ENCODE measurements around the gene OR5W2. TPM values are rescaled to one million over a fixed set of nuclear protein-coding genes. Genes with fewer than 3 reads are reported as not detected.

The OR5W2 gene
- total RNA-seq (2014; rRNA removed; shearing (Covaris generic)) (not detected in 2 replicates), polyA plus RNA-seq (2016; fragmentation: Nextera tagmentation; extraction: Ambion mirVana) (not detected in 2 replicates)
- long read RNA-seq, result 0 reads

- DNase-seq (ENCODE audit: low spot score) (no peak), ATAC-seq (no peak)
- Histone ChIP-seq H2AFZ (no peak within 1 kb of the TSS), H3K4me3 (no peak within 1 kb of the TSS), H3K4me2 (no peak within 1 kb of the TSS), H3K79me2 (replicated peaks; ENCODE audit: insufficient read depth) (no peaks in the 10 kb centered on the region), H3K9me2 (ENCODE audit: insufficient read depth) (no peaks in the 10 kb centered on the region), H3K36me3 (ENCODE audit: insufficient read depth) (no peaks in the 10 kb centered on the region), H3K4me1 (ENCODE audit: insufficient read depth) (no peaks in the 10 kb centered on the region), H3K27ac (ENCODE audit: low read depth) (no peak within 1 kb of the TSS), H4K20me1 (replicated peaks; ENCODE audit: insufficient read depth) (no peaks in the 10 kb centered on the region), H3F3A (replicated peaks; ENCODE audit: low read depth) (no peaks in the 10 kb centered on the region), H3K27me3 (ENCODE audit: insufficient read depth) (no peaks in the 10 kb centered on the region)
- Mint-ChIP-seq H3K4me1 (no peaks in the 10 kb centered on the region), H3K27me3 (ENCODE audit: insufficient read depth, low read depth, poor library complexity) (no peaks in the 10 kb centered on the region), H3K4me3 (no peak within 1 kb of the TSS), H3K36me3 (ENCODE audit: low read depth) (peaks cover 16% of the 10 kb centered on the region; the same call in 2 of the 3 replicates), H3K9me3 (peaks cover 85% of the 10 kb centered on the region), H3K27ac (no peak within 1 kb of the TSS)
- TF ChIP-seq CTCF (conservative IDR thresholded peaks at IDR 0.05; ENCODE audit: low read depth in 2 of 2) (no peak), ZNF114 (CRISPR knock-in tag; IDR thresholded peaks at IDR 0.05) (no peak), POLR2AphosphoS5 (IDR thresholded peaks at IDR 0.05; ENCODE audit: low read depth) (no peak), REST (IDR thresholded peaks at IDR 0.05; ENCODE audit: unreplicated experiment) (no peak), CREB1 (CRISPR knock-in tag; IDR thresholded peaks at IDR 0.05; ENCODE audit: low read depth) (no peak), NANOG (IDR thresholded peaks at IDR 0.05; ENCODE audit: borderline replicate concordance) (no peak)
Measured at GRCh38 chr11:55914482-55914881, at the start of gene OR5W2. TSS of gene OR5W2 (minus strand) at chr11:55914582. CDS start at chr11:55914582, 0 bp downstream.

- no peak overlapping the region for H3K4me3 Mint-ChIP-seq
- no peak for ATAC-seq
- TF ChIP-seq POLR2AphosphoS5 (IDR thresholded peaks at IDR 0.05; ENCODE audit: low read depth) (no peak), CREB1 (CRISPR knock-in tag; IDR thresholded peaks at IDR 0.05; ENCODE audit: low read depth) (no peak), STAT1 (IDR thresholded peaks at IDR 0.05; ENCODE audit: unreplicated experiment) (no peak), ZNF331 (CRISPR knock-in tag; IDR thresholded peaks at IDR 0.05; ENCODE audit: low read depth) (no peak), REST (IDR thresholded peaks at IDR 0.05; ENCODE audit: unreplicated experiment) (no peak), CTCF (conservative IDR thresholded peaks at IDR 0.05; ENCODE audit: low read depth in 2 of 2) (no peak), ETS1 (IDR thresholded peaks at IDR 0.05) (no peak), EZH2 (IDR thresholded peaks at IDR 0.05; ENCODE audit: low read depth, unreplicated experiment) (no peak)
Measured at GRCh38 chr11:55956521-55956920, 42.1 kb upstream of the OR5W2 start.

More at GRCh38 chr11:55956521-55956920, 42.1 kb upstream of the OR5W2 start:
- no peak overlapping the region for H3K27ac Mint-ChIP-seq
- Histone ChIP-seq H2AFZ (no peak overlapping the region), H3K79me2 (replicated peaks; ENCODE audit: insufficient read depth) (no peaks in the 10 kb centered on the region), H3K4me3 (no peak overlapping the region), H3K9me2 (ENCODE audit: insufficient read depth) (no peaks in the 10 kb centered on the region), H3K4me2 (no peak overlapping the region), H3K4me1 (ENCODE audit: insufficient read depth) (no peaks in the 10 kb centered on the region), H3K27me3 (ENCODE audit: insufficient read depth) (no peaks in the 10 kb centered on the region), H4K20me1 (replicated peaks; ENCODE audit: insufficient read depth) (no peaks in the 10 kb centered on the region), H3F3A (replicated peaks; ENCODE audit: low read depth) (no peaks in the 10 kb centered on the region), H3K27ac (ENCODE audit: low read depth) (no peak overlapping the region), H3K36me3 (ENCODE audit: insufficient read depth) (no peaks in the 10 kb centered on the region)
- no peaks in the 10 kb centered on the region for H3K27me3 Mint-ChIP-seq (ENCODE audit: insufficient read depth, low read depth, poor library complexity)
- H3K36me3 Mint-ChIP-seq (ENCODE audit: low read depth), result peaks cover 14% of the 10 kb centered on the region; the same call in 1 of the 3 replicates
- no peak for DNase-seq (ENCODE audit: low spot score)
- peaks cover 17% of the 10 kb centered on the region for H3K9me3 Mint-ChIP-seq
- no peaks in the 10 kb centered on the region for H3K4me1 Mint-ChIP-seq

All from GM23338 (cell line).